NCI-H1105 (cell line): ENCODE results near the gene LPA.
"Not testable (repeated sequence)": the region's sequence is repeated elsewhere in the genome, so short reads cannot be mapped to it uniquely, and the experiment has no call there.

Source experiments
- DNase-seq: peaks from one replicate; lab custom pipeline; 2025; lab: John Stamatoyannopoulos, UW

The LPA gene

GRCh38 chr6:160667639-160668481 lies 3.8 kb upstream of the LPA start:
- peak; percentile 64 for DNase-seq

GRCh38 chr6:160662842-160663241 lies 1.2 kb downstream of the LPA start:
- DNase-seq, result no peak

- no peak for DNase-seq
Measured at GRCh38 chr6:160662429-160662828, 1.6 kb downstream of the LPA start.

- DNase-seq, result no peak
Measured at GRCh38 chr6:160661216-160661615, 2.9 kb downstream of the LPA start.

- no peak for DNase-seq
Measured at GRCh38 chr6:160659562-160659961, 4.5 kb downstream of the LPA start.

DNA sequence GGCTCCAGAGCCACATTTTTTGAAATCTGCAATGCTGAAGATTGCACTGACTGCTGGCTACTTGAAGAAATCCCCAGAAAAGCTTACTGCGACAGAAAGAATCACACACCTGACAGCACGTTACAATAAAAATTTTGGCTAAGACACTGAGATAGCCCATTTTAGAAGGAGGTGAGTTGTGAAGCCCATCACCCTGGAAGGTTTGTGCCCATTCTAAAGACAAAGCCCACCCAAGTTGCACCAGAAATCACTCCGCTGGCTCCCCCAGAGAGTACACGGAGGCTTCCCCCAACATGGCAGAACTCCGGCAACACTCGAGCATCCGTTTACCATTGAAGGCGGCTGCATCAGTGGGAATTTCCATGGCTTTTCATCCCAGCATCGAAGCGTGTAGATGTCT lies 29.4 kb downstream of the LPA start:
- no peak for DNase-seq

DNA sequence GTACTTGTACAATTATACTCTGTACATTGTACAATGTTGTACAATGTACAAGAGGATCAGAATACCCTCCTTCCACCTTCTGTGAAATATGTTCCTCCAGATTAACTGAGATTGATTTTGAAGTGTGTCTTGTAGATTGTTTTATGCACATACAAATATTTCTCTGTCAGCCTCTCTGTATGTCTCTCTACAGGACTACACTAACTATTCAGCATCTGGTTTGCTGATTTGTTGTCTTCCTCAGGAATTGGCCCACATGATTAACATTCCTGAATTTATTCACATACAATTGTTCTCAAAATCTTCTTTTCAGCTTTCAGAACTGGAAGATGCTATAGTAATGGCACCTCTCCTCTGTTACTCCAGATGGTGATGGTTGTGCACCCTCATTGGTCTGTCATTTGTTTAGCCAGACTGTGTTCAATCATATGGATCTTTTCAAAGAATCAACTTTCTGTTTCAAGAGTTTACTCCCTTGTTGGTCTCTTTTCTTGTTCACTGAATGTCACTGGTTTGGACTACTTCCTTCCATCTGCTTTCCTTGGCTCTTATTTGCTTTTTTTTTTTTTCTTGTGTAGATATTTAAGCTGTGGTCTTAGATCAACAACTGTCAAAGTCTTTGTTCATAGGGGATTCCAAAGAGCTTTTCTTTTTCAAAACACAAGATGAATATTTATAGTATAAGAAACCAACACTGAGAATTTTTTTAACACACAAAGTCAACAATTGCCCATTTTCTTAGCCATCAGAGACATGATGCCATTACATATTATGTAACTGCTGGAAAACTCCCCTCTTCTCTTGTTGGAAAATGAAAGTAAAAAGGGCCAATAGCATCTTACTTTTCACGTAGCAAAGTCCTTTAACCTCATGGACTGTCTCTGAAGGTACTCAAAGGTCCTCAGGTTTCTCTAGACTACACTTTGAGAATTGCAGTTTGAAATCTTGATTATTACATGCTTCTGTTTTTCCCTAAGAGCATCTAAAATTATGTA lies 67.9 kb downstream of the LPA start:
- DNase-seq, result no peak

GRCh38 chr6:160595297-160595696 lies 68.8 kb downstream of the LPA start:
- DNase-seq, result not testable (repeated sequence)

DNA sequence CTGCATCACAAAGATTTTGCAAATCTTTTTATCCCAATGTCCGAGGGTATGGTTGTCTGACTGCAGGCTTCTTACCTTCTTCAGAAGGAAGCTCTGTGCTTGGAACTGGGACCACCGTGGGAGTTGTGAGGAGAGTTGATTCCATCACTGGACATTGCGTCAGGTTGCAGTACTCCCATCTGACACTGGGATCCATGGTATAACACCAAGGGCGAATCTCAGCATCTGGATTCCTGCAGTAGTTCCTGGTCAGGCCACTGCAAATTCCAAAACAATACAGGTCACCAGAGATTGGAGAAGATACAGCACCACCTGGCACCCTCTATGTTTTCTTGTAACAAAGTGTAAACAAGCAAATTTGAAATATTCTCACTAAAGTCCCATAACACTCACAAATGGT lies 77.7 kb downstream of the LPA start:
- no peak for DNase-seq

GRCh38 chr6:160583794-160584193 lies 80.3 kb downstream of the LPA start:
- no peak for DNase-seq

GRCh38 chr6:160581406-160581805 lies 82.7 kb downstream of the LPA start:
- no peak for DNase-seq

DNA sequence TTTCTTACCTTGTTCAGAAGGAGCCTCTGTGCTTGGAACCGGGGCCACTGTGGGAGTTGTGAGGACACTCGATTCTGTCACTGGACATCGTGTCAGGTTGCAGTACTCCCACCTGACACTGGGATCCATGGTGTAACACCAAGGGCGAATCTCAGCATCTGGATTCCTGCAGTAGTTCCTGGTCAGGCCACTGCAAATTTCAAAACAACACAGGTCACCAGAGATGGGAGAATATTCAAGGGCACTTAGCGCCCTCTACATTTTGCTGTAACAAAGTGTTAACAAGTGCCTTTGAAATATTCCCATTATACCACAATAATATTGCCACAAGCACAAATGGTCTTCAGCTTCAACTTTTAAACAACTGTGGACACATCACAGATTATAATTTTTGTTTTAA lies 85.6 kb downstream of the LPA start:
- not testable (repeated sequence) for DNase-seq

- no peak for DNase-seq
Measured at GRCh38 chr6:160573943-160574342, 90.1 kb downstream of the LPA start.

GRCh38 chr6:160571201-160571600 lies 92.9 kb downstream of the LPA start:
- DNase-seq, result not testable (repeated sequence)

GRCh38 chr6:160544802-160545201 lies 119.3 kb downstream of the LPA start:
- DNase-seq, result no peak

DNA sequence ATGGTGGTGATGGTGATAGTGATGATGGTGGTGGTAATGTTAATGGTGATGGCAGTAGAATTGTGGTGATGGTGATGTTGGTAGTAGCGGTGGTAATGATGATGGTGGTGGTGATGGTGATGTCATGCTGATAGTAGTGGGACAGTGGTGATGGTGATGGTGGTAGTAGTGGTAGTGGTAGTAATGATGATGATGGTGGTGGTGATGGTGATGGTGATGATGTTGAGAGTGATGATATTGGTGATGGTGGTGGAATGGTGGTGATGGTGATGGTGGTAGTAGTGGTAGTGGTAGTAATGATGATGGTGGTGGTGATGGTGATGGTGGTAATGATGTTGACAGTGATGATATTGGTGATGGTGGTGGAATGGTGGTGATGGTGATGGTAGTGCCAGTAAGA lies 128.8 kb downstream of the LPA start:
- no peak for DNase-seq

GRCh38 chr6:160534050-160534696 lies 129.9 kb downstream of the LPA start:
- DNase-seq, result peak; percentile 70

- DNase-seq, result no peak
Measured at GRCh38 chr6:160532315-160532714, 131.8 kb downstream of the LPA start.

GRCh38 chr6:160531826-160532225 lies 132.2 kb downstream of the LPA start:
- DNase-seq, result no peak

DNA sequence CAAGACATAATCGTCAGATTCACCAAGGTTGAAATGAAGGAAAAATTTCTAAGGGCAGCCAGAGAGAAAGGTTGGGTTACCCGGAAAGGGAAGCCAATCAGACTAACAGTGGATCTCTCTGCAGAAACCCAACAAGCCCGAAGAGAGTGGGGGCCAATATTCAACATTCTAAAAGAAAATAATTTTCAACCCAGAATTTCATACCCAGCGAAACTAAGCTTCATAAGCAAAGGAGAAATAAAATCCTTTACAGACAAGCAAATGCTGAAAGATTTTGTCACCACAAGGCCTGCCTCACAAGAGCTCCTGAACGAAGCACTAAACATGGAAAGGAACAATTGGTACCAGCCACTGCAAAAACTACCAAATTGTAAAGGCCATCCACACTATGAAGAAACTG lies 134.6 kb downstream of the LPA start:
- not testable (repeated sequence) for DNase-seq

GRCh38 chr6:160523223-160523622 lies 140.9 kb downstream of the LPA start:
- DNase-seq, result no peak
